Astrocyte (in vitro differentiated cells and primary cell): ENCODE results near the gene GPRC5D. TPM values are rescaled to one million over a fixed set of nuclear protein-coding genes. Genes with fewer than 3 reads are reported as not detected.

ENCODE experiments used
- DNase-seq: peaks from one replicate; pipeline ENCODE4 v3.0.0-alpha.2; 2010; ENCODE audit warnings: low read depth
- FAIRE-seq: peaks from 2 replicates; lab custom pipeline; 2011; peaks lifted over from hg19 to GRCh38; lab: Jason Lieb, UNC
- H2AFZ ChIP-seq: 2 replicates; pipeline ENCODE4 v1.6.0; 2012; ENCODE audit warnings: low read depth, low read length, inconsistent platforms
- H3K27ac ChIP-seq: 2 replicates; pipeline ENCODE4 v1.5.1; 2011; ENCODE audit warnings: low read depth, low read length, inconsistent platforms
- H3K27me3 ChIP-seq: 2 replicates; pipeline ENCODE4 v1.6.0; 2011; ENCODE audit warnings: low read length, inconsistent platforms; ENCODE audit not compliant: insufficient read depth
- H3K36me3 ChIP-seq: 2 replicates; pipeline ENCODE4 v1.5.1; 2011; ENCODE audit warnings: low read length, inconsistent platforms; ENCODE audit not compliant: insufficient read depth
- H3K4me1 ChIP-seq: 2 replicates; pipeline ENCODE4 v1.5.1; 2011; ENCODE audit warnings: low read length, inconsistent platforms; ENCODE audit not compliant: insufficient read depth
- H3K4me2 ChIP-seq: 2 replicates; pipeline ENCODE4 v1.6.0; 2012; ENCODE audit warnings: low read length, inconsistent platforms
- H3K4me3 ChIP-seq: 2 replicates; pipeline ENCODE4 v1.5.1; 2011; ENCODE audit warnings: low read depth, mild to moderate bottlenecking, low read length, inconsistent platforms; ENCODE audit not compliant: insufficient read depth
- H3K79me2 ChIP-seq: 2 replicates; pipeline ENCODE4 v1.6.0; 2012; ENCODE audit warnings: mild to moderate bottlenecking, low read length, inconsistent platforms; ENCODE audit not compliant: insufficient read depth
- H3K9ac ChIP-seq: 2 replicates; pipeline ENCODE4 v1.6.0; 2012; ENCODE audit warnings: mild to moderate bottlenecking, low read length, inconsistent platforms
- H3K9me3 ChIP-seq: 2 replicates; pipeline ENCODE4 v1.5.1; 2012; ENCODE audit warnings: low read depth, mild to moderate bottlenecking, low read length, inconsistent platforms; ENCODE audit not compliant: insufficient read depth
- H4K20me1 ChIP-seq: 2 replicates; pipeline ENCODE4 v1.6.0; 2012; ENCODE audit warnings: low read length, inconsistent platforms; ENCODE audit not compliant: insufficient read depth
- H3K27ac Mint-ChIP-seq: one replicate; pipeline ENCODE4 v1.8.0; 2021; ENCODE audit warnings: mild to moderate bottlenecking, mixed read lengths; ENCODE audit not compliant: unreplicated experiment
- H3K27me3 Mint-ChIP-seq: one replicate; pipeline ENCODE4 v1.8.0; 2021; ENCODE audit warnings: low read depth, mixed read lengths; ENCODE audit not compliant: unreplicated experiment
- H3K36me3 Mint-ChIP-seq: one replicate; pipeline ENCODE4 v1.8.0; 2021; ENCODE audit warnings: low read depth, mixed read lengths; ENCODE audit not compliant: unreplicated experiment
- H3K4me1 Mint-ChIP-seq: one replicate; pipeline ENCODE4 v1.8.0; 2021; ENCODE audit warnings: low read depth, mixed read lengths; ENCODE audit not compliant: unreplicated experiment
- H3K4me3 Mint-ChIP-seq: one replicate; pipeline ENCODE4 v1.8.0; 2021; ENCODE audit warnings: mild to moderate bottlenecking, moderate library complexity, mixed read lengths; ENCODE audit not compliant: unreplicated experiment
- H3K9me3 Mint-ChIP-seq: one replicate; pipeline ENCODE4 v1.8.0; 2021; ENCODE audit warnings: mild to moderate bottlenecking, mixed read lengths; ENCODE audit not compliant: unreplicated experiment
- EZH2 ChIP-seq: IDR thresholded peaks from 2 replicates; pipeline ENCODE4 v1.6.1; 2012; ENCODE audit warnings: mild to moderate bottlenecking, low read length, inconsistent platforms; ENCODE audit not compliant: insufficient read depth
- total RNA-seq: library from RNA; stranded (reverse); gene quantifications from 2 replicates; pipeline ENCODE4 v1.2.1, GENCODE V29; 2021
- TF ChIP-seq, protein P1 (sequence below): IDR thresholded peaks from 2 replicates; pipeline ENCODE4 v1.5.1; 2011; ENCODE audit warnings: low read depth, mild to moderate bottlenecking, inconsistent platforms, low read length, moderate library complexity; ENCODE audit not compliant: insufficient read depth

GPRC5D gene
- total RNA-seq, 1 donor from 2014 or later, result not detected

DNA sequence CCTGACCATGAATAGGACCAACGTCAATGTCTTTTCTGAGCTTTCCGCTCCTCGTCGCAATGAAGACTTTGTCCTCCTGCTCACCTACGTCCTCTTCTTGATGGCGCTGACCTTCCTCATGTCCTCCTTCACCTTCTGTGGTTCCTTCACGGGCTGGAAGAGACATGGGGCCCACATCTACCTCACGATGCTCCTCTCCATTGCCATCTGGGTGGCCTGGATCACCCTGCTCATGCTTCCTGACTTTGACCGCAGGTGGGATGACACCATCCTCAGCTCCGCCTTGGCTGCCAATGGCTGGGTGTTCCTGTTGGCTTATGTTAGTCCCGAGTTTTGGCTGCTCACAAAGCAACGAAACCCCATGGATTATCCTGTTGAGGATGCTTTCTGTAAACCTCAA, 43.3 kb downstream of the GPRC5D start:
- Histone ChIP-seq H3K9me3 (no peaks in the 10 kb centered on the region), H4K20me1 (no peaks in the 10 kb centered on the region), H3K79me2 (no peaks in the 10 kb centered on the region), H3K4me2 (no peak overlapping the region), H3K4me3 (no peak overlapping the region), H2AFZ (no peak overlapping the region), H3K27me3 (no peaks in the 10 kb centered on the region), H3K4me1 (peaks cover 4% of the 10 kb centered on the region), H3K36me3 (no peaks in the 10 kb centered on the region), H3K27ac (no peak overlapping the region), H3K9ac (no peak overlapping the region)
- peaks cover 3% of the 10 kb centered on the region for H3K36me3 Mint-ChIP-seq
- TF ChIP-seq EZH2, result no peak
- TF ChIP-seq, protein P1, sequence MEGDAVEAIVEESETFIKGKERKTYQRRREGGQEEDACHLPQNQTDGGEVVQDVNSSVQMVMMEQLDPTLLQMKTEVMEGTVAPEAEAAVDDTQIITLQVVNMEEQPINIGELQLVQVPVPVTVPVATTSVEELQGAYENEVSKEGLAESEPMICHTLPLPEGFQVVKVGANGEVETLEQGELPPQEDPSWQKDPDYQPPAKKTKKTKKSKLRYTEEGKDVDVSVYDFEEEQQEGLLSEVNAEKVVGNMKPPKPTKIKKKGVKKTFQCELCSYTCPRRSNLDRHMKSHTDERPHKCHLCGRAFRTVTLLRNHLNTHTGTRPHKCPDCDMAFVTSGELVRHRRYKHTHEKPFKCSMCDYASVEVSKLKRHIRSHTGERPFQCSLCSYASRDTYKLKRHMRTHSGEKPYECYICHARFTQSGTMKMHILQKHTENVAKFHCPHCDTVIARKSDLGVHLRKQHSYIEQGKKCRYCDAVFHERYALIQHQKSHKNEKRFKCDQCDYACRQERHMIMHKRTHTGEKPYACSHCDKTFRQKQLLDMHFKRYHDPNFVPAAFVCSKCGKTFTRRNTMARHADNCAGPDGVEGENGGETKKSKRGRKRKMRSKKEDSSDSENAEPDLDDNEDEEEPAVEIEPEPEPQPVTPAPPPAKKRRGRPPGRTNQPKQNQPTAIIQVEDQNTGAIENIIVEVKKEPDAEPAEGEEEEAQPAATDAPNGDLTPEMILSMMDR, result no peak
- H3K4me1 Mint-ChIP-seq, result peaks cover 6% of the 10 kb centered on the region
- peaks cover 6% of the 10 kb centered on the region for H3K27me3 Mint-ChIP-seq
- FAIRE-seq, result no peak
- no peak overlapping the region for H3K27ac Mint-ChIP-seq
- no peaks in the 10 kb centered on the region for H3K9me3 Mint-ChIP-seq
- no peak for DNase-seq
- no peak overlapping the region for H3K4me3 Mint-ChIP-seq

DNA sequence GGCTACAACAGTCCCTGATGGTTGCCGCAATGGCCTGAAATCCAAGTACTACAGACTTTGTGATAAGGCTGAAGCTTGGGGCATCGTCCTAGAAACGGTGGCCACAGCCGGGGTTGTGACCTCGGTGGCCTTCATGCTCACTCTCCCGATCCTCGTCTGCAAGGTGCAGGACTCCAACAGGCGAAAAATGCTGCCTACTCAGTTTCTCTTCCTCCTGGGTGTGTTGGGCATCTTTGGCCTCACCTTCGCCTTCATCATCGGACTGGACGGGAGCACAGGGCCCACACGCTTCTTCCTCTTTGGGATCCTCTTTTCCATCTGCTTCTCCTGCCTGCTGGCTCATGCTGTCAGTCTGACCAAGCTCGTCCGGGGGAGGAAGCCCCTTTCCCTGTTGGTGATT, 43.7 kb downstream of the GPRC5D start:
- FAIRE-seq (no peak), DNase-seq (no peak)
- no peak overlapping the region for H3K27ac Mint-ChIP-seq
- Histone ChIP-seq H3K9me3 (no peaks in the 10 kb centered on the region), H3K4me2 (no peak overlapping the region), H3K9ac (no peak overlapping the region), H3K4me1 (peaks cover 4% of the 10 kb centered on the region), H3K79me2 (no peaks in the 10 kb centered on the region), H2AFZ (no peak overlapping the region), H3K4me3 (no peak overlapping the region), H3K27ac (no peak overlapping the region), H3K36me3 (no peaks in the 10 kb centered on the region), H4K20me1 (no peaks in the 10 kb centered on the region), H3K27me3 (no peaks in the 10 kb centered on the region)
- no peak overlapping the region for H3K4me3 Mint-ChIP-seq
- peaks cover 6% of the 10 kb centered on the region for H3K4me1 Mint-ChIP-seq
- TF ChIP-seq EZH2, result no peak
- TF ChIP-seq, protein P1, result no peak
- peaks cover 2% of the 10 kb centered on the region for H3K27me3 Mint-ChIP-seq
- no peaks in the 10 kb centered on the region for H3K9me3 Mint-ChIP-seq
- H3K36me3 Mint-ChIP-seq, result peaks cover 2% of the 10 kb centered on the region

DNA sequence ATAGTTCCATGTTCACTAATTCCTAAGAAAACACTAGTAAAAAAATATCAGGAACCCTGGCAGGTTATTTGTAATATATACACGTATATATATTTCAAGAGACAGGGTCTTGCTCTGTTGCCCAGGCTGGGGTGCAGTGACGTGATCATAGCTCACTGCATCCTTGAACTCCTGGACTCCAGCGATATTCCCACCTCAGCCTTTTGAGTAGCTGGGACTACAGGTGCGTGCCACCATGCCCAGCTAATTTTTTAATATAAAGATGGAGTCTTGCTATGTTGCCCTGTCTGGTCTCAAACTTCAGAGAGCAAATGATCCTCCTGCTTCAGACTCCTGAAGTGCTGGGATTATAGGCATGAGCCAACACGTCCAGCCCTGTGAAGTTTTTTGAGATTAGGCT, 44.4 kb downstream of the GPRC5D start:
- no peak for FAIRE-seq
- H3K27ac Mint-ChIP-seq, result no peak overlapping the region
- TF ChIP-seq, protein P1, result no peak
- no peak for TF ChIP-seq EZH2
- Histone ChIP-seq H3K36me3 (no peaks in the 10 kb centered on the region), H3K4me3 (no peak overlapping the region), H3K9ac (no peak overlapping the region), H3K27ac (no peak overlapping the region), H2AFZ (no peak overlapping the region), H3K4me1 (peaks cover 4% of the 10 kb centered on the region), H3K9me3 (no peaks in the 10 kb centered on the region), H4K20me1 (no peaks in the 10 kb centered on the region), H3K4me2 (no peak overlapping the region), H3K79me2 (no peaks in the 10 kb centered on the region), H3K27me3 (no peaks in the 10 kb centered on the region)
- DNase-seq, result no peak
- peaks cover 6% of the 10 kb centered on the region for H3K4me1 Mint-ChIP-seq
- no peaks in the 10 kb centered on the region for H3K27me3 Mint-ChIP-seq
- H3K36me3 Mint-ChIP-seq, result no peaks in the 10 kb centered on the region
- H3K9me3 Mint-ChIP-seq, result no peaks in the 10 kb centered on the region
- H3K4me3 Mint-ChIP-seq, result no peak overlapping the region
